DOHH2 (cell line): Measurements from ENCODE around the gene CLEC9A.

Source experiments
- H3F3A ChIP-seq: fragments of 200-600 bp; sonication (generic), shearing (Covaris generic); 2 replicates; pipeline ENCODE4 v1.6.0; 2016; ENCODE audit warnings: antibody characterized with exemption, mild to moderate bottlenecking; ENCODE audit not compliant: control insufficient read depth, insufficient read depth
- H3K27ac ChIP-seq: fragments of 200-600 bp; sonication (generic); 2 replicates; pipeline ENCODE4 v1.5.1; 2014; ENCODE audit warnings: low read depth, mild to moderate bottlenecking, low read length, moderate library complexity
- H3K27me3 ChIP-seq: fragments of 200-600 bp; sonication (generic); 2 replicates; pipeline ENCODE4 v1.6.1; 2014; ENCODE audit warnings: mild to moderate bottlenecking, low read length, mixed read lengths; ENCODE audit not compliant: control insufficient read depth
- H3K36me3 ChIP-seq: fragments of 200-600 bp; sonication (generic); 2 replicates; pipeline ENCODE4 v1.6.1; 2014; ENCODE audit warnings: mild to moderate bottlenecking, low read length, moderate library complexity, mixed read lengths; ENCODE audit not compliant: control insufficient read depth
- H3K4me1 ChIP-seq: fragments of 200-600 bp; sonication (generic); 2 replicates; pipeline ENCODE4 v1.6.1; 2014; ENCODE audit warnings: mild to moderate bottlenecking, low read length, mixed read lengths; ENCODE audit not compliant: control insufficient read depth
- H3K4me2 ChIP-seq: fragments of 200-600 bp; sonication (generic); 2 replicates; pipeline ENCODE4 v1.6.0; 2014; ENCODE audit warnings: mild to moderate bottlenecking, low read length, moderate library complexity
- H3K4me3 ChIP-seq: fragments of 200-600 bp; sonication (generic); 2 replicates; pipeline ENCODE4 v1.5.1; 2014; ENCODE audit warnings: mild to moderate bottlenecking, low read length, mixed read lengths
- H3K79me2 ChIP-seq: fragments of 200-600 bp; sonication (generic); 2 replicates; pipeline ENCODE4 v1.6.1; 2014; ENCODE audit warnings: mild to moderate bottlenecking, low read length, mixed read lengths; ENCODE audit not compliant: control insufficient read depth
- H3K9me2 ChIP-seq: fragments of 200-600 bp; sonication (generic); replicated peaks from 2 replicates; pipeline ENCODE4 v1.6.1; 2014; ENCODE audit warnings: mild to moderate bottlenecking, low read length, mixed read lengths; ENCODE audit not compliant: control insufficient read depth
- H3K9me3 ChIP-seq: fragments of 200-600 bp; sonication (generic); 2 replicates; pipeline ENCODE4 v1.6.1; 2014; ENCODE audit warnings: antibody characterized with exemption, low read length, mixed read lengths; ENCODE audit not compliant: control insufficient read depth, insufficient read depth
- H4K20me1 ChIP-seq: fragments of 200-600 bp; sonication (generic); 2 replicates; pipeline ENCODE4 v1.6.0; 2014; ENCODE audit warnings: low read depth, mild to moderate bottlenecking, antibody characterized with exemption, low read length, moderate library complexity; ENCODE audit not compliant: control insufficient read depth, insufficient read depth
- CTCF ChIP-seq: fragments of 200-600 bp; sonication (generic); IDR thresholded peaks from one replicate; pipeline ENCODE4 v1.5.1; 2014; ENCODE audit warnings: antibody characterized with exemption, mild to moderate bottlenecking, low read depth, low read length; ENCODE audit not compliant: poor library complexity, severe bottlenecking
- EZH2phosphoT487 ChIP-seq: fragments of 200-600 bp; sonication (generic); IDR thresholded peaks from 2 replicates; pipeline ENCODE4 v1.6.1; 2017; ENCODE audit warnings: borderline replicate concordance, mild to moderate bottlenecking, antibody characterized with exemption, low read length, moderate library complexity, mixed read lengths

The CLEC9A gene

GRCh38 chr12:10067264-10067663 lies 36.8 kb downstream of the CLEC9A start:
- Histone ChIP-seq H4K20me1 (no peaks in the 10 kb centered on the region), H3F3A (no peaks in the 10 kb centered on the region), H3K79me2 (no peaks in the 10 kb centered on the region), H3K4me2 (no peak overlapping the region), H3K4me1 (peaks cover 4% of the 10 kb centered on the region; the same call in 1 of the 2 replicates), H3K27me3 (peaks cover 11% of the 10 kb centered on the region), H3K36me3 (no peaks in the 10 kb centered on the region), H3K27ac (no peak overlapping the region), H3K9me3 (no peaks in the 10 kb centered on the region), H3K4me3 (no peak overlapping the region), H3K9me2 (no peaks in the 10 kb centered on the region)
- TF ChIP-seq CTCF: no peak
- no peak for TF ChIP-seq EZH2phosphoT487

DNA sequence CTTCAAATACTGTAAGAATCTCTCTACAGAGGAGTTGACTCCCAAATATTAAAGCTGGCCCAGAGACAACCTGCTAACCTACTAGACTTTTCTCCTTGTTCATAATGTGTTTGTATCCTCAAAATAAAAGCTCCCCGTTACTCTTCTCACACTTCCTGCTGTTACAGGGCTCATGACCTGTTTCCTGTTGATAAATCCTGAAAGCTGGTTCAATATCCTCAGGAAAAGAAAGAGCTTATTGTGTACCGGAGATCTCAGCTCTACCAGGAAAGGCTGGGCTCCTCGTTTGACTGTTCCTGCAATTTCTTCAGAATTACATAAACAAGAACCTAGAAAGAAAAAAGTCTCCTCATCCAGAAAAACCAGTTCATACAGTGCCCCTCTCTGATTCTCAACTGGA lies 37.5 kb downstream of the CLEC9A start:
- H3F3A ChIP-seq: no peaks in the 10 kb centered on the region
- H3K27ac ChIP-seq: no peak overlapping the region
- H3K4me2 ChIP-seq: no peak overlapping the region
- H4K20me1 ChIP-seq: no peaks in the 10 kb centered on the region
- H3K9me3 ChIP-seq: no peaks in the 10 kb centered on the region
- H3K27me3 ChIP-seq: peaks cover 11% of the 10 kb centered on the region; the same call in 1 of the 2 replicates
- no peaks in the 10 kb centered on the region for H3K79me2 ChIP-seq
- no peak overlapping the region for H3K4me3 ChIP-seq
- H3K36me3 ChIP-seq: no peaks in the 10 kb centered on the region
- TF ChIP-seq CTCF (no peak), EZH2phosphoT487 (no peak)
- H3K9me2 ChIP-seq: no peaks in the 10 kb centered on the region
- peaks cover 4% of the 10 kb centered on the region; the same call in 1 of the 2 replicates for H3K4me1 ChIP-seq

- Histone ChIP-seq H3K9me3 (no peaks in the 10 kb centered on the region), H3K4me2 (no peak overlapping the region), H3K27ac (no peak overlapping the region), H3K36me3 (no peaks in the 10 kb centered on the region), H3K27me3 (peaks cover 11% of the 10 kb centered on the region; the same call in 1 of the 2 replicates), H4K20me1 (no peaks in the 10 kb centered on the region), H3F3A (no peaks in the 10 kb centered on the region), H3K9me2 (no peaks in the 10 kb centered on the region), H3K4me1 (peaks cover 4% of the 10 kb centered on the region; the same call in 1 of the 2 replicates), H3K4me3 (no peak overlapping the region), H3K79me2 (no peaks in the 10 kb centered on the region)
- no peak for TF ChIP-seq CTCF
These were observed 38.2 kb downstream of the CLEC9A start for GRCh38 chr12:10068644-10069043.

DNA sequence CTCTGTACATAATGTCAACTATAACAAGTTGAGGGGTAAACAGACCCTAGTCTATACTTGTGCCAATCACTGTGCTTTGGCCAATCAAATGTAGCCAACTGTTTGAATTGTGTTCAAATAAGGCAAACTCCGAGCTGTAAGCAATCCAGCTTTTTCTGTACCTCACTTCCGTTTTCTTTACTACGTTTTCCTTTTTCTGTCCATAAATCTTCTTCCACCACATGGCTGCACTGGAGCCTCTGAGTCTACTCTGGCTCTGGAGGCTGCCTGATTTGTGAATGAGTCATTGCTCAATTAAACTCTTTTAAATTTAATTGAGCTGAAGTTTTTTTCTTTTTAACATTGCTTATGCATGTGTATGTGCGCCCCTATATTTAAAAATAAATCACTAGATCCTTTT lies 38.6 kb downstream of the CLEC9A start:
- TF ChIP-seq CTCF: no peak
- no peak for TF ChIP-seq EZH2phosphoT487
- no peaks in the 10 kb centered on the region for H3K9me3 ChIP-seq
- peaks cover 11% of the 10 kb centered on the region; the same call in 1 of the 2 replicates for H3K27me3 ChIP-seq
- H3K4me1 ChIP-seq: peaks cover 4% of the 10 kb centered on the region; the same call in 1 of the 2 replicates
- no peaks in the 10 kb centered on the region for H3K9me2 ChIP-seq
- no peaks in the 10 kb centered on the region for H3K79me2 ChIP-seq
- no peak overlapping the region for H3K27ac ChIP-seq
- no peak overlapping the region for H3K4me2 ChIP-seq
- H3K4me3 ChIP-seq: no peak overlapping the region
- no peaks in the 10 kb centered on the region for H3K36me3 ChIP-seq
- H3F3A ChIP-seq: no peaks in the 10 kb centered on the region
- H4K20me1 ChIP-seq: no peaks in the 10 kb centered on the region
